Panc1 (cell line): ENCODE data around the gene DGKD. TPM values are rescaled to one million over a fixed set of nuclear protein-coding genes. Genes with fewer than 3 reads are reported as not detected.

Experiments
- ATAC-seq: fragments of 200-7000 bp; cut with Tn5 transposase; 2 replicates; pipeline ENCODE4 v1.9.1; 2020; ENCODE audit warnings: mild to moderate bottlenecking, moderate library complexity
- BruUV-seq: library from RNA; stranded (reverse); fragments of 400-500 nt; replicated peaks from 2 replicates; lab custom pipeline; 2021; lab: Mats Ljungman, UMichigan
- CTCF ChIA-PET: fragments of 300-600 bp; sonication (Branson Sonifier 250); formaldehyde crosslinking; loops from one replicate; lab custom pipeline; 2022; ENCODE audit warnings: antibody characterized with exemption; lab: Charles Lee
- POLR2A ChIA-PET: fragments of 300-600 bp; sonication (Branson Sonifier 250); formaldehyde crosslinking; loops from one replicate; lab custom pipeline; 2022; ENCODE audit warnings: antibody characterized with exemption; lab: Charles Lee
- DNase-seq: peaks from one replicate; pipeline ENCODE4 v3.0.0-alpha.2; 2010; ENCODE audit warnings: low read depth, low spot score
- H3K27ac ChIP-seq: 2 replicates; pipeline ENCODE4 v1.5.1; 2011; ENCODE audit warnings: mild to moderate bottlenecking, low read length, inconsistent platforms
- H3K27me3 ChIP-seq: fragments of 200-500 bp; sonication (Bioruptor generic); 2 replicates; pipeline ENCODE4 v1.6.0; 2014; ENCODE audit warnings: low read length, inconsistent platforms; ENCODE audit not compliant: control insufficient read depth, insufficient read depth
- H3K36me3 ChIP-seq: fragments of 200-500 bp; sonication (Bioruptor generic); 2 replicates; pipeline ENCODE4 v1.5.1; 2014; ENCODE audit warnings: inconsistent platforms, mild to moderate bottlenecking, low read length, moderate library complexity; ENCODE audit not compliant: control insufficient read depth, insufficient read depth
- H3K4me1 ChIP-seq: 2 replicates; pipeline ENCODE4 v1.5.1; 2011; ENCODE audit warnings: inconsistent platforms, mild to moderate bottlenecking, low read length, moderate library complexity; ENCODE audit not compliant: control insufficient read depth, insufficient read depth
- H3K4me3 ChIP-seq, 2 experiments: 2 replicates each; pipeline ENCODE4 v1.5.1; 2011 to 2012; ENCODE audit warnings: low read depth in 2 of 2, low read length in 2 of 2, mild to moderate bottlenecking in 2 of 2, inconsistent platforms in 1 of 2, moderate library complexity in 1 of 2
- H3K9me3 ChIP-seq: fragments of 200-500 bp; sonication (Bioruptor generic); 2 replicates; pipeline ENCODE4 v1.5.1; 2014; ENCODE audit warnings: low read depth, mild to moderate bottlenecking, inconsistent platforms, low read length, moderate library complexity; ENCODE audit not compliant: control insufficient read depth, insufficient read depth
- CTCF ChIP-seq: fragments of 450-650 bp; IDR thresholded peaks from 2 replicates; pipeline ENCODE4 v1.5.1; 2017; ENCODE audit warnings: mild to moderate bottlenecking
- POLR2AphosphoS5 ChIP-seq: IDR thresholded peaks from 2 replicates; pipeline ENCODE4 v1.6.1; 2012; ENCODE audit warnings: mild to moderate bottlenecking, low read depth, low read length, moderate library complexity
- REST ChIP-seq, 2 experiments: IDR thresholded peaks; 2 replicates each; pipeline ENCODE4 v1.6.1; 2011 to 2012; ENCODE audit warnings: low read depth in 2 of 2, control low read depth in 1 of 2, low read length in 1 of 2, mild to moderate bottlenecking in 1 of 2, moderate library complexity in 1 of 2; ENCODE audit not compliant: insufficient read depth in 1 of 2
- SIN3A ChIP-seq: IDR thresholded peaks from 2 replicates; pipeline ENCODE4 v1.6.1; 2012; ENCODE audit warnings: low read depth, mild to moderate bottlenecking, low read length, moderate library complexity, borderline replicate concordance; ENCODE audit not compliant: insufficient read depth
- TCF7L2 ChIP-seq: IDR thresholded peaks from 2 replicates; pipeline ENCODE4 v1.6.1; 2011; ENCODE audit warnings: mild to moderate bottlenecking, low read depth, low read length, inconsistent platforms
- in situ Hi-C: cut with HindIII; loops from 2 replicates; pipeline ENCODE4 v1.10.0; 2016; ENCODE audit warnings: low sequenced_read_pairs, low pct_unique_long_range_greater_than_20kb
- intact Hi-C: fragments of 100-400 bp; cut with micrococcal nuclease; formaldehyde crosslinking; loops from one replicate; pipeline ENCODE4 v1.10.0; 2022; ENCODE audit not compliant: unreplicated experiment
- total RNA-seq: library from RNA; stranded (reverse); gene quantifications from one replicate; pipeline ENCODE4 v1.2.1, GENCODE V29; 2021; ENCODE audit not compliant: unreplicated experiment

The DGKD gene
- total RNA-seq, 1 experiment from 2014 or later: 89.0 TPM

- no TSS peak for BruUV-seq
- H3K27ac ChIP-seq: no peak overlapping the region
- intact Hi-C loops (no loop called here), in situ Hi-C loops (no loop called here)
- DNase-seq: no peak
- no peaks in the 10 kb centered on the region for H3K9me3 ChIP-seq
- ChIA-PET POLR2A (no interaction called here), CTCF (no interaction called here)
- no peaks in the 10 kb centered on the region for H3K36me3 ChIP-seq
- no peaks in the 10 kb centered on the region for H3K27me3 ChIP-seq
- no peak overlapping the region for H3K4me3 ChIP-seq
- no peak for ATAC-seq
- no peaks in the 10 kb centered on the region for H3K4me1 ChIP-seq
- no peak for TF ChIP-seq SIN3A
- TF ChIP-seq CTCF: no peak
- TF ChIP-seq REST (IDR thresholded peaks at IDR 0.05; ENCODE audit: insufficient read depth in 1 of 2, low read depth in 2 of 2, low read length in 1 of 2): no peak
- no peak for TF ChIP-seq TCF7L2
- no peak for TF ChIP-seq POLR2AphosphoS5
Observed at GRCh38 chr2:233314180-233314925, 39.9 kb upstream of the DGKD start.

GRCh38 chr2:233317196-233317943 lies 36.9 kb upstream of the DGKD start:
- Histone ChIP-seq H3K27me3 (no peaks in the 10 kb centered on the region), H3K27ac (no peak overlapping the region), H3K36me3 (no peaks in the 10 kb centered on the region), H3K4me1 (no peaks in the 10 kb centered on the region), H3K9me3 (no peaks in the 10 kb centered on the region), H3K4me3 (no peak overlapping the region)
- CTCF ChIA-PET: no interaction called here
- TF ChIP-seq CTCF (no peak), REST (IDR thresholded peaks at IDR 0.05; ENCODE audit: insufficient read depth in 1 of 2, low read depth in 2 of 2, low read length in 1 of 2) (no peak), TCF7L2 (no peak), POLR2AphosphoS5 (no peak), SIN3A (no peak)
- POLR2A ChIA-PET: interaction anchor here (0.6 kb wide), 1 partner anchor 32 kb away, joined by 3 read pairs; no protein-coding TSS in a partner anchor
- no peak for DNase-seq
- in situ Hi-C loops (no loop called here), intact Hi-C loops (no loop called here)
- ATAC-seq: no peak
- BruUV-seq: no TSS peak
